ENCODE results near the gene TBPL1.

DNA sequence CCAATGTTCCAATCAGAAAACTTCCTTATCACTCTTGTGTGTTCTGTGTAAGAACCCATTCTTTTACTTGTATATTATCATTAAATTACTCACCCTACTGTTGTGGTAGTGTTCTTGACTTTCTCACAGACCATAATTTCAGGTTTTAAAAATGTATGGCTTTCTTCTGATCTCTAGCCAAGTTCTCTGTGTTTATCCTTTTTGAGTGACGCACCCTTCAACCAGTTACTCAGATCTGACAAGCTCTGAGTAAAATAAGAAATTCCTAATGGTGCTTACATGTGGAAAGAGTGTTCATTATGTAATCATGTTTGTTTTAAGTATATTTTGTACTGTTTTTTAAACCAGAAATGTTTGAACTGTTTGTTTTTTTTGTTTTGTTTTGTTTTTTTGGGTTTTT is 11.0 kb downstream of the TBPL1 start:
- TF ChIP-seq, protein P1, sequence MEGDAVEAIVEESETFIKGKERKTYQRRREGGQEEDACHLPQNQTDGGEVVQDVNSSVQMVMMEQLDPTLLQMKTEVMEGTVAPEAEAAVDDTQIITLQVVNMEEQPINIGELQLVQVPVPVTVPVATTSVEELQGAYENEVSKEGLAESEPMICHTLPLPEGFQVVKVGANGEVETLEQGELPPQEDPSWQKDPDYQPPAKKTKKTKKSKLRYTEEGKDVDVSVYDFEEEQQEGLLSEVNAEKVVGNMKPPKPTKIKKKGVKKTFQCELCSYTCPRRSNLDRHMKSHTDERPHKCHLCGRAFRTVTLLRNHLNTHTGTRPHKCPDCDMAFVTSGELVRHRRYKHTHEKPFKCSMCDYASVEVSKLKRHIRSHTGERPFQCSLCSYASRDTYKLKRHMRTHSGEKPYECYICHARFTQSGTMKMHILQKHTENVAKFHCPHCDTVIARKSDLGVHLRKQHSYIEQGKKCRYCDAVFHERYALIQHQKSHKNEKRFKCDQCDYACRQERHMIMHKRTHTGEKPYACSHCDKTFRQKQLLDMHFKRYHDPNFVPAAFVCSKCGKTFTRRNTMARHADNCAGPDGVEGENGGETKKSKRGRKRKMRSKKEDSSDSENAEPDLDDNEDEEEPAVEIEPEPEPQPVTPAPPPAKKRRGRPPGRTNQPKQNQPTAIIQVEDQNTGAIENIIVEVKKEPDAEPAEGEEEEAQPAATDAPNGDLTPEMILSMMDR (IDR thresholded peaks at IDR 0.05): no peak
- no peak for TF ChIP-seq POLR2A (IDR thresholded peaks at IDR 0.05)

Data from adrenal gland (tissue), 5 donors.